ENCODE results near the gene DYNLRB1.
"Not testable (repeated sequence)": the region's sequence is repeated elsewhere in the genome, so short reads cannot be mapped to it uniquely, and the experiment has no call there.

Gene DYNLRB1

DNA sequence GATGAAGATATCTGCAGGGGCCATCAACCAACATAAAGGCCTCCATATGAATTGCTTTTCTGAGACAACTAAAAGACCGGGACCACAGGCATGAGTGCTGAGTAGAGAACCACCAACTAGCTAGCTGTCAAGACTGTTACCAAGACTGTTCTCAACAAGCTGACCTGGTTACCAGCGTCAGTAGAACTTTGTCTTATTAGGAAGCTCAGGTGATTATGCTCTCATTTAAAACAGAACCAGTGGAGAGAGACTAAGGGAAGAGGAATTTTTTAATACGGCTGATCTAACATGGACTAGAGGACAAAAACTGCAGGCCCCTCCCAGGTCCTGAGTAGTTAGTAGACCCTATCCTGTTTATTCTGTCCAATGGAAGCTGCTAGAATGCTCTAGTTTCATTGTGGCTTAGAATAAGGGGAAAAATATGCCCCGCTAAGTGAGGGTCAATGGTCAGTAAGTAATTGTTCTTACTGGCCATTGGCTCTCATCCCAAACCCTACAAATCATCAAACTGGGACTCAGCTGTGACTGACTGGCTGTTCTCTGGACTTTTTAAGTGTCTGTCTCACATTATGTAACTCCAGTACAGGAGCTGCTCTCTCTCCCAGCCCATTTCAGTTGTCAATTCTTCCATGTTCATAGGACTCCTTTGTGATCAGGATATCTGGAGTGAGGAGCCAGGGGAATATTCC is 3.8 kb upstream of the DYNLRB1 start:
- no peak for FAIRE-seq

DNA sequence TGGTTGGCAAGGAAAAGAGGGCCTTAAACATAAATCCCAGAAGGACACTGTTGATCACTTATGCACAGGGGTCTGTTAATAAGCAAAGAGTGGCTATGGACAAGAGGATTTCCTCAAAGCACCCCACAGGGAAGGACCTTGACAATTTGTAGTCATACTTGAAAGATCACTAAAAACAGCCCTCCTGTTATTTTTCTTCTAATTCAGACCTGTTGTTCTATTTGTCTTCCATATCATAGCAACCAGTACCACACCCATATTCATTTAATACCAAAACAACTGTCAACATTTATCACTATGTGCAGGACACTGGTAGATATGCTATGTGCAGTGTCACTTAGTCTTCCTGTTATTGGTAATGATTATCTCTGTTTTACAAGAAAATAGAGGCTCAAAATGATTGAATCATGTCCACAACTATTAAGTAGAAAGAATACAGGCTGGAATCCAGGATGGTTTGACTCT is 3.2 kb upstream of the DYNLRB1 start:
- no peak for FAIRE-seq

DNA sequence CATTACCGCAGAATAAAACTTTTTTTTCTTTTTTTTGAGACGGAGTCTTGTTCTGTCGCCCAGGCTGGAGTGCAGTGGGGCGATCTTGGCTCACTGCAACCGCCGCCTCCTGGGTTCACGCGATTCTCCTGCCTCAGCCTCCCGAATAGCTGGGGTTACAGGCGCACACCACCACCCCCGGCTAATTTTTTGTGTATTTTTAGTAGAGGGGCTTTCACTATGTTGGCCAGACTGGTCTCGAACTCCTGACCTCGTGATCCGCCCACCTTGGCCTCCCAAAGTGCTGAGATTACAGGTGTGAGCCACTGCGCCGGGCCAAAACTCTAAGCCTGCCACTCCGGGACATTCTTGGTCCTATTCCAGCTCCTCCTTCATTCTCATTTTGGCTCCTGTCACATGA is 2.2 kb upstream of the DYNLRB1 start:
- not testable (repeated sequence) for FAIRE-seq

DNA sequence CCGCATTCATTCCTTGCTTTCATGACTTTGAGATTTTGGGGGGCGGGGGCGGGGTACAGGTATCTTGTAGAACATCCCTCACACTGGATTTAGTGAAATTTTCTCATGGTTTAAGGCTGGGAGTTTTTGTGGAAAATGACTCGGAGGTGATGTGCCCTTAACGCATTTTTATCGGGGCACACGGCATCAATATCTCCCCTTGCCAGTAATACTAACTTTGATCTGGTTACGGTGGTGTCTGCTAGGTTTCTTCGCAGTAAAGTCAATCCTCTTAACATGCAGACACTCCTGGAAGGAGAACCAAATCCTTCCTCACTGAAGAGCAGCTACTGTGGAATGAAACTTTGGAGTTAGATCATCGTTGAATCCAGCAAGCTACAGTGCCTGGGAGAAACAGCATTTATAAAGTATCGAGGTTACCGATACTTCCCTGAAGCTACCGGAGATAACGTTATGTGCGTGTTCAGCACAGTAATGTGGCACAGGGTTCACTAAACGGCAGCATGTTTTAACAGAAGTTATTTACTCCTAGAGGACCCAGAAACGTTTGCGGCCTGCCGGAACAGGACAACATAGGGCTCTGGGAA is 1.2 kb upstream of the DYNLRB1 start:
- FAIRE-seq, result no peak

DNA sequence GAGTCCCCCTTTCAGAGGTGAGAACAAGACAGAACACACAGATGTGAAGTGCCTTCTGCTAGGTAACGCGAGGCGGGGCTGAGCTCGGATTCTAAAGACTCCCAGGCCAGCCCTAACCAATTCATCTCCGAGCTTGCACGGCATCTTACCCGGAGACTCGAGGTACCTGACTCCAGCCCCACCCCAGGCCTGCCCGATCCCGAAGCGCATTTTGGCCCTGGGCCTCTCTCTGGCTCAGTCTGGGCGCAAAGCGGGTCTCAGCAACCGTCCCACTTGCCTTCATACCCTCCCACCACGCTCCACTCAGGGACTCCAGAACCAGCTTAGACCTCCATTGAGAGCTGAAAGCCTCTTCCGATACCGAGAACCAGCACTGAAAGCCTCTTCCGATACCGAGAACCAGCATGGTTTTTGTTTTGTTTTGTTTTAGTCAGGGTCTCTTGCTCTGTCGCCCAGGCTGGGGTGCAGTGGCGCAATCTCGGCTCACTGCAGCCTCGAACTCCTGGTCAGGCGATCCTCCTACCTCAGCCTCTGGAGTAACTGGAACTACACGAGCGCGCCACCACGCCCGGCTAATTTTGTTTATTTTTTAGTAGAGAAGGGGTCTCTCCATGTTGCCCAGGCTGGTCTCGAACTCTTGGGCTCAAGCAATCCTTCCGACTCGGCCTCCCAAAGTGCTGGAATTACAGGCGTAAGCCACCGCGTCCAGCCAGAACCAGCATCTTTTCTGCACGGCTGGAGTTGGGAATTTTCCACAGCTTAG is 557 bp upstream of the DYNLRB1 start:
- no peak for FAIRE-seq

DNA sequence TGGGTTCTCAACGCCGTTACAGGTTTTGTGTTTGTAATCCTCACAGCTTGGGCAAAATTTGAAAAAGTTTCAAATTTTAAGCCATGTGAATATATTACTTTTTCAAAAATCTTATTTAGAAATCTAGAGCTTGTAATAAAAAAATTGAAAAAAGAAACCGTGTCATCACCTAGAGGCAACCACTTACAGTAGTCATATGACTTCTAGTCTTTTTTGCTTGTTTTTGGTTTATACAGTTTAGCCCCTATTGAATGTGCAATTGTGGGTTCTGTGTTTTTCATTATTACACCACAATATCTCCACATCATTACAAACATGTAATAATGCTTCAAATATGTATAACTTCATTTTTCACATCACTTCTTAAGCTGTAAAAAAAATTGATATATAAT is 888 bp downstream of the DYNLRB1 start:
- no peak for FAIRE-seq

DNA sequence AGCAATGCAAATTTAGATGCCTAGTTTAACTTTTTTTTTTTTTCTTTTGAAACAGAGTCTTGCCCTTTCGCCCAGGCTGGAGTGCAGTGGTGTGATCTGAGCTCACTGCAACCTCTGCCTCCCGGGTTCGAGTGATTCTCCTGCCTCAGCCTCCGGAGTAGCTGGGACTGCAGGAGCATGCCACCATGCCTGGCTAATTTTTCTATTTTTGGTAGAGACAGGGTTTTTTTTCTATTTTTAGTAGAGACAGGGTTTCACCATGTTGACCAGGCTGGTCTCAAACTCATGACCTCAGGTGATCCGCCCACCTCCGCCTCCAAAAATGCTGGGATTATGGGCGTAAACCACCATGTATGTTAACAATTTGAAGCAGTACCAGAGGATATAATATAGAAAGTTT is 2.6 kb downstream of the DYNLRB1 start:
- not testable (repeated sequence) for FAIRE-seq

DNA sequence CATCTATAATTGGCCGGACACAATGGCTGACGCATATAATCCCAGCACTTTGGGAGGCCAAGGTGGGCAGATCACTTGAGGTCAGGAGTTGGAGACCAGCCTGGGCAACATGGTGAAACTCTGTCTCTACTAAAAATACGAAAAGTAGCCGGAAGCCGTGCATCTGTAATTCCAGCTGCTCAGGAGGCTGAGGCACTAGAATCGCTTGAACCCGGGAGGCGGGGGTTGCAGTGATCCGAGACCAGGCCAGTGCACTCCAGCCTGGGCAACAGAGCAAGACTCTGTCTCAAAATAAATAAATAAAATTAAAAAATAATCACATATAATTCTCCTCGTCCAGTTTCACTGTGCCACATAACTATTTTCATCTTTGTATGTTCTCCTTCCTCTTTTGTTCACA is 3.6 kb downstream of the DYNLRB1 start:
- not testable (repeated sequence) for FAIRE-seq

DNA sequence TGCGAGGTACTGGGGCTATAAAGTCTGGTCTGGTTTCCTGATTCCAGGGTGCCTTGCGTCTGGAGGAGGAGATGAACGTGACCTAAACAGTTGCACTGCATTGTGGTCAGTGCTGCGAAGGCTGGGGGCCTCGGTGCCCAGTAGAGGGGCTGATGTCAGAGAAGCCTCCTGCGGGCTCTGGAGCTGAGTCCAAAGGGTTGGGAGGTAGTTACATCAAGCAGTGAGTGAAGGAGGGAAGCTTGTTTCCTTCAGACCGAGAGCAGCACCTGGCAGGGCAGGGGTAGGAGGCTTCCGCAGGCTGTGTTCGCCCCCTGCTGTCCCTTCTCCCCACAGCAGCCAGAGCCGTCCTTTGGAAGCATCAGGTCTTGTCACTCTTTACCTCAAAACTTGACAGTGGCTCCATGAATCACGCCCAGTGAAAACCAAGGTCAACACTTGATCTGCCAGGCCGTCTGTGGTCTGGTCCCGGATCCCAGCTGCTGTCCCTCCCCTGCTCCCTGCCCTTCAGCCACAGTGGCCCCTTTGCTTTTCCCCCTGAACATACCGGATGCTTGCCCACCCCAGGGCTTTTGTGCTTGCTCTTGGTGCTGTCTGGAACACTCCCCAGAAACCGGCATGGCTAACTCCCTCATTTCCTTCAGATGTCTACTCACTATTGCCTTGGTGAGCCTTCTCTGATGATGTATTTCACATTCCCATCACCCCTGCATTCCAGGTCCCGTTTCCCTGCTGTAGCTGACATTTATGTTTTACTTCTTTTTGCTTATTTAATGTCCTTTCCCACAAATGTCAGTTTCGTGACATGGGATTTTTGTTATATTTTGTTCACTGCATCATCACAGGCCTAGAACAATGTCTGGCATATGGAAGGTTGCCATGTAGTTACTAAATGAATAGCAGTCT is 7.0 kb downstream of the DYNLRB1 start:
- FAIRE-seq, result no peak

DNA sequence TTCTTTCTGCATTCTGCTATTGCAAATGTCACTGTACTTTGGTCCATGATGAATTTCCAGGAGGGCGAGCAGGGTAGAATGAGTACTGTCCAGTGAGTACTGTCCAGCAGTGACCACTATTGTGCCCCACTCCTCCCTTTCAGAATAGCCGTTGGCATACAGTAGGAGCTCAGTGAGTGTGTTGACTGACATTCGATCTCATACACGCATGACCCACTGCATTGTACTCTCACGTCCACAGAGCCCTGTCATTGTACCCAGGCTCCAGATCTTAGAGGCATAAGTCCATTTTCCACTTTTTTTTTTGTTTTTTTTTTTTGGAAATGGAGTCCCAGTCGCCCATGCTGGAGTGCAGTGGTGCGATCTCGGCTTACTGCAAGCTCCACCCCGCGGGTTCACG is 8.2 kb downstream of the DYNLRB1 start:
- no peak for FAIRE-seq

DNA sequence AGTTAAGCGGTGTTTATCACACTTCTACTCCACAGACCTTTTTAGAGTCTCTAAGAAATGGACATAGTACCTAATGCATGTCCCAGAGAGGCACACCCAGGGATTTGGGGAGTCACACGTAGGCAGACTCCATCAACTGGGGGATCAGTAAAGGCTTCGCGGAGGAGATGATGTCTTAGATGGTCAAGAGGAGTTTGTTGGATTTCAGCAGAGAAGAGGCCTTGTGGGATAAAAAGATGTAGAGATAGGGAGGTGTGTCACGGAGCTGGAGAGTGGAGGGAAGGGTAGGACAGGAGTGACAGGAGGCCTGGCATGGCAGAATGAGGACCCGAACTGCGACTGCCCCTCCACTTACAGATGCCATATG is 9.1 kb downstream of the DYNLRB1 start:
- no peak for FAIRE-seq

DNA sequence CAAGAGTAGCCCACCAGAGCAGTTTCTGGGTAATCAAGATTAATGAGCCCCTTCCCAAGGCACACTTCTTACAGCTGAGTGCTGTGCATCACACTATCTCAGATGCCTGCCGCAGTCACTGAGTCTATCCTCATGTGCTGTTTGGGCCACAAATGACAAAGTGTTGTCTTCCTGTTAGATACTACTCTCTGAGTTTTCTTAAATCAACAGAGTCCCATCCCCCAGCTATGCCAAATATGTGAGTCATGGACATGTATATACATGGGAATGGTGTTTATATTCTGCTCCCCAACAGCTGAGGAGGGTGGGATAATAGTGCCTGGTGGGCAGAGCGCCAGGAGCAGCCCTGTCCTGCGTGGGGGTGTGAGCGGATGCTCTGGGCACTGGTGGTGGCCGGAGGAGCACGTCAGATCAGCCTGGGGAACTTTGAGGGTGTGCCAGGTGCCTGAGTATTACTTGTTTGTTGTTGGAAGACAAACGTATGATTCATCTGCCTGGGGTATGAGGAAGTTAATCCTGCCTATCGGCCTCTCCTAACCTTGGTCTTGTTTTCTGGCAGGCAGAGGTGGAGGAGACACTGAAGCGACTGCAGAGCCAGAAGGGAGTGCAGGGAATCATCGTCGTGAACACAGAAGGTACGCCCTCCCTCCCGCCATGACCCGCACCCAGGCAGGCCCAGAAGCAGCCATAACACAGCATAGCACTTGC is 9.6 kb downstream of the DYNLRB1 start:
- FAIRE-seq, result no peak

DNA sequence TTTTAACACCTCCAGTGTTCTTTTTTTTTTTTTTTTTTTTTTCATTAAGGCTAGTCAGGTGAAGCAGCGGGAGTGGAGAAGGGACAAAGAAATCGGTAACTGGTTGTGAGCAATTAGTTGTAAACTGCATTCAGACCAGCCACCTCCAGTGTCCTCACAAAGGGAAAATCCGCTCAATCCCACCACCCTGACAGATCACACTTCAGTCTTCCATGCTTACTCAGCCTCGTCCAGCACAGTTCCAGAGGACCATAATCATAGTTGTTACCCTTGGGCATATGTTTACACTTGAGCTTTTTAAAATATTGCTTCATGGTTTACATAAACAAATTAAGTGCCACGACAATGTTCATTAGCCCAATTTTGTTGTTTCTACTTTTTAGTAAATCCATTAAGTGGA is 10.2 kb downstream of the DYNLRB1 start:
- no peak for FAIRE-seq

DNA sequence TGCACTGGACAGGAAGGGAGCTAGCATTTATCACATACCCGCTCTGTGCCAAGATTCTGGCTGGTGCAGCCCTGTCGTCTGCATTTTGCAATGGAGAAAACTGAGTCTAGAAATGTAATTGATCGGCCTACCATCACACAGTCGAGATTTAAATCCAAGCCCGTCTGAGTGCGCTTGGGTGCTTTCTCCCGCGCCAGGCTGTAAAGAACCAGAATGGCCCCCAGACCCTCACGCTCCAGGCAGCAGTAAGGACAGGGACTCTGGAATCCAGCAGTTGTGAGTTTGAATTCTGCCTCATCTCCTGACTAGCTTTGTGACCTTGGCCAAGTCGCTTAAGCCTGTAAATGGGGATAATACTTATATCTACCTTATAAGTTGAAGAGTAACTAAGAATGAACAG is 10.8 kb downstream of the DYNLRB1 start:
- FAIRE-seq, result no peak

DNA sequence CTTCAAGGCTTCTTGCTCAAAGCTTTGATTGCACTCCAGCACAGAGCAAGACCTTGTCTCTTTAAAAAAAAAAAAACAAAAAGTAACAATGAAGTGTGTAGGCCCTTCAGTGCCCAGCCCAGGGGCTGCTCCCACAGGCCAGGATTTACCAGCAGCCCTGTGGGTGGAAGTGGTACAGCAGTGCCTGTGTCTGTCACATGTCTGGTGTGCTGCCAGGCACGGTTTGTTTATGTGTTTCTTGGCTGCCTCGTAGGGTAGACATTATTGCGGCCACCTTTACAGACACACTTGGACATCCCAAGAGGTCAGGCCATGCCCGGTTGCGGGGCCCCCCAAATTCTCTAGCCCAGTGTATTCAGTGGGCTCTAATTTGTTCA is 12.7 kb downstream of the DYNLRB1 start:
- FAIRE-seq, result no peak

DNA sequence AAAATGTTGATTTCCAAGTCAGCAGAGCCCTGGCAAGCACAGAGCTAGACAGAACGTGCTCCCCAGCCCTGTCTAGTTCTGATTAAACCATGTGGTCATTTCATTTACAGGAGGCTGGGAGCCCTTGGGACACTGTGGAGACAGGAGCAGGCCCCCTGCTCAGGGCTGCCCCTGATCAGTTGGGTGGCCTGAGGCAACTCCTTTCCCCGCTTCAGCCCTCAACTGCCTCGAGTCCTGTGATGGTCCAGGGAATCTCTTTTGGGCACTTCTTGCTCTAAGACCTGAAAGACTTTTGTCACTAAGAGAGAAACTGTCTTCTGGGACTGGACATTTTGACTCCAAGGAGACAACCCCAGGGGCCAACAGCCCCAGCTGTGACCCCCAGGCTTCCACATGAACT is 13.5 kb downstream of the DYNLRB1 start:
- no peak for FAIRE-seq

DNA sequence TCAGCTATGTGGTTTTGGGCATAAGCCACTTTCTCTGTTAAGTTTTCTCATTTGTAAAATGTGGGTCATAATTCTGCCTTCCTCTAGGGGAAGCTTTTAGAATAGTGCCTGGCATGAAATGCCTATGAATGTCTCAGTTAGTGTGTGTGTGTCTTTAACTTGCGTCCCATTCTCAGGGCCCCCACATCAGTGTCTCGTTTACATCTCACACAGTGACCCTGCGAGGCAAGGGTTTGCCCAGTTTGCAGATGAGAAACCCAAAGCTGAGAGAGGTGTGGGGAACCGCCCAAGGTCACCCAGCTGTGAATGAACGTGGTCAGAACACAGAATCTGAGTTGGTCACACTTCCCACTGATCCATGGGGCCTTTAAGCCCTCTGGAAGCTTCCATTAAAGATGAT is 14.1 kb downstream of the DYNLRB1 start:
- FAIRE-seq, result no peak

DNA sequence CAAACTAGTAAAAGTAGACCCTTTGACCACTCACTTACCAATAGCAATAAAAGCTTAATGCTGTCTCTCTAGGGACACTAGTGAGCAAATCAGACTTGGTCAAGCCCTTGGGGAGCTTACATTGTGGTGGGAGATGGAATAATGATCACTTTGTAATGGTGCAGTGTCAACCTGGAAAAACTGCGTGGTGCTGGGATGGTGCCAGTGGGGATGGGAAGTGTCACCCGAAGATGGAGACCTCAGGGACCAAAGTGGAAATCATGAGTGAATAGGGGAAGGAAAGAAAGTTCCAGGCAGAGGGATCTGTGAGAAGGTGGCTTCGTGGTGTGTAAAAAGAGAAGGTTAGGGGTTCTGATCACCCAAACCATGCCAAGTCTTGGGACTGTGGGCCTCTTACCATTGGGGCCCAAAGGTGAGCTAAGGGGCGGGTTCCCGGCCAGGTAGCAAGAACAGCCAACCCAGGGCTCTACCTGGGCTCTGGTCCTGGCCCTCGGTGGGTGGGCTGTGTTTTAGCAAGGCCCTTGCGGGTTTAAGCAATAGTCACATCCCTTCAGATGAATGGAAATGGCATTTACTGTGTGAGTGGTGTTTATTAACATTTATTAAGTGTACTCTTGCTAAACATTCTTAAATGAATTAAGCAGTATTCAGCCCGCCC is 15.5 kb downstream of the DYNLRB1 start:
- FAIRE-seq, result no peak

DNA sequence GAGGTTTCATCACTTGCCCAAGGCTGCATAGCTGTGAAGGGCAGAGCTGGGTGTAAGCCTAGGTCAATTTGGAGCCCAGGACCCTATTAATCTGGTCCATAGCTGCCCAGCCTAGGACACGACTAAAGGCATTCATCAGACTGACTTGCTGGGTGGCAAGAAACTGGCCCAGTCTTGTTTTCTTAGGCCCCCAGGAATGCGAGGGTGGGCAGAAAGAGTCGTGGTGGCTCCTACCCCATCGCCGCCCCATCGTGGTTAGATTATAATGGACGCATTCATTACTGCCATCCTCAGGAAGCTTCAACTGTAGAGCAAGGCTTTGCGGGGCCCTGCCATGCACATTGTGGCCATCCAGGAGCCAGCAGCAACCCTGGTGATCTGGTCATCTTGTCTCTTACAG is 16.1 kb downstream of the DYNLRB1 start:
- FAIRE-seq, result no peak

DNA sequence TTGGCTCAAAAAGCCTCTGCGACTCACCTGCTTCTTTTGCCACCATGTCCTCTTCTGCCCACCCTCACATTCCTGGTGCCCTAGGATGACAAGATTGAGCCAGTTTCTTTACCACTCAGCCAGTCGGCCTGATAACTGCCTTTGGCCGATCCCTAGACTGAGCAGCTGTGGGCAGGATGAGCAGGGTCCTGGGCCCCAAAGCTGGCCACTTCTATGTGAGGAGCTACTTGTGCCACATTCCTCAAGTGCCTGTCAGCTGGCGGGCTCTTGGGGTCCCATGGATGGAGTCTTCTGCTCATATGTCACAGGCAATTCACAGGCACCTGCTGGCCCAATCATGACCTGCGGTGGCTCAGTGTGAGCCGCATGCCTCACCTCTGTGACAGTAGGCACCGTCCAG is 16.5 kb downstream of the DYNLRB1 start:
- FAIRE-seq, result no peak

DNA sequence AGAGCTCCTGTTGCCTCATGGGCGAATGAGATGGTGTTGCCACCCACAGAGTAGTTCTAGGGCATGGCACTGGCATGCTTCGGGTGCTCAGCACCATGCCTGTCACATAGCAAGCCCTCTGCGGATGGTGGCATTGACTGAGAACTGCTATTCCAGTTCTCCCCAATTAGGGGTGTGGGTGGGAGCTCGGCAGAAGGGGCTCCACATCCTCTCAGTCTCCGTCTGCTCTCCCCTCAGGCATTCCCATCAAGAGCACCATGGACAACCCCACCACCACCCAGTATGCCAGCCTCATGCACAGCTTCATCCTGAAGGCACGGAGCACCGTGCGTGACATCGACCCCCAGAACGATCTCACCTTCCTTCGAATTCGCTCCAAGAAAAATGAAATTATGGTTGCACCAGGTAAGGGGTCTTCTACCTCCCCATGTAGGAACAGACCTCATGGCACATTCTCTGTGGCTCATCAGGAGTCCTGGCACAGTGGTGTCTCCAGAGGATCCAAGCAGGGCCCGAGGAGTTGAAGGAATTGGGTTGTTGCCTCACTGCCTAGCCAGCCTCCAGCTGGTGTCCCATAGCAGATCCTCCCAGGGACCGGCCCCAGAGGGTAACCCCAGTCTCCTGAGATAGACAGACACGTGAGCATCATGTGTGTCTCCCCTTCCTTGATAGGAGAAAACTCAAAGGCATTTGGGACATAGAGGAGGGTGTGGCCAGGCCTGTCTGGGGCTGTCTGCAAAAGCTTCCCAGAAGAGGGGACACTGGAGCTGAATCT is 18.4 kb downstream of the DYNLRB1 start:
- FAIRE-seq, result no peak
